ENCODE data around the gene CXADR. TPM values are rescaled to one million over a fixed set of nuclear protein-coding genes. Genes with fewer than 3 reads are reported as not detected.

The CXADR gene
- total RNA-seq: under 1 TPM; 0.02 to 0.62 (median 0.12) TPM
- under 1 TPM; 0.01 to 0.06 (median 0.04) TPM for polyA plus RNA-seq
- long read RNA-seq, donor 1: 0 reads
- long read RNA-seq, donor 2: 0 reads

DNA sequence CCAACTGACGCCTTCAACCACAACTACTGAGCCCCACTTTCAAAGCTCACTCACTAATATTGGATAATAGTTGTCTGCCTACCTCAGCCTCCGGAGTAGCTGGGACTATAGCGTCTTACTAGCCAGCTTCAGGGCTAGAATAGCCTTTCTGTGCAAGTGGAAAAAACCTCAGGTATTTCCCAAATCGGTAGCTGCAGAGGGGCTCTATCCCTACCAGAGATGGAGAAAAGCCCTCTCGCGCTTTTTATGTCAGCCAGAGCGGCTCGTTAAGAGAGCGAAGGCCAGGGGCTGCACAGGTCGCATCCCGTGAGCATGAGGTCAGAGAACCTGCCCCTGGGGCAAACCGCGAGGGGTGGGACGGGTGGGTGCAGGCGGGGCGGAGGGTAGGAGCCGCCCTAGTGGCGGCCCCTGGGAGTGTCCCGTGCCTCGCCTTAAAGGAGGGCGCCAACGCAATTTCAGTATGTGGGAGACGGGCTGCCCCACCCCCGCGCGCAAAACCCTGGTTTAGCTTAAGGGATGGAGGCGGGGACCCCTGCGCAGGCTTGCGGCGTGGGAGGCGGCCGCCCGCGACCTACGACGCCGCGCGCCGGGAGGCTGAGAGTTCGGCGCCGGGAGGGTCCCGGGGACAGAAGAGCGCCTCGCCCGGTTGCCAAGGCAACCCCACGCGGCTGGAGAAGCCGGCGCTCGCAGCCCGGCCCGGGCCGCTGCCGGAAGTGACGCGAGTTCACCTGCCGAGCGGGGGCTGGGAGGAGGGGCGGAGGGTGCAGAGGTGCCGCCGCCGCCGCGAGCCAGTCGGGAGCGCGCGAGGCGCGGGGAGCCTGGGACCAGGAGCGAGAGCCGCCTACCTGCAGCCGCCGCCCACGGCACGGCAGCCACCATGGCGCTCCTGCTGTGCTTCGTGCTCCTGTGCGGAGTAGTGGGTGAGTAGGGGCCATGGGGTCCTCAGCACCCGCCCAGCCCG lies at the start of gene CXADR:
TSS of gene CXADR (plus strand) at position 791 of the 961 bp plus-strand sequence. CDS start at position 878, 87 bp downstream.
- intact Hi-C loops (cut with DNase I): no loop called here
- Histone ChIP-seq H3K27me3 (ENCODE audit: insufficient read depth in 3 of 3, low read length in 2 of 3) (peaks cover 7 to 57% (median 19%) of the 10 kb centered on the region in 3 donors), H3K27ac (no peak within 1 kb of the TSS), H3K4me1 (no peaks in the 10 kb centered on the region), H3K36me3 (ENCODE audit: insufficient read depth in 1 of 2, low read depth in 1 of 2) (no peaks in the 10 kb centered on the region), H3K4me3 (peak within 1 kb of the TSS; percentile 71), H3K9me3 (no peaks in the 10 kb centered on the region)
- ATAC-seq (peak; percentile 34 to 80 (median 58)), DNase-seq (peak in 1 of 2 donors; percentile 42)
- WGBS, 3 donors: 1% methylated on average over 55 to 83 of the region's 83 CpGs
- TF ChIP-seq, protein P1, sequence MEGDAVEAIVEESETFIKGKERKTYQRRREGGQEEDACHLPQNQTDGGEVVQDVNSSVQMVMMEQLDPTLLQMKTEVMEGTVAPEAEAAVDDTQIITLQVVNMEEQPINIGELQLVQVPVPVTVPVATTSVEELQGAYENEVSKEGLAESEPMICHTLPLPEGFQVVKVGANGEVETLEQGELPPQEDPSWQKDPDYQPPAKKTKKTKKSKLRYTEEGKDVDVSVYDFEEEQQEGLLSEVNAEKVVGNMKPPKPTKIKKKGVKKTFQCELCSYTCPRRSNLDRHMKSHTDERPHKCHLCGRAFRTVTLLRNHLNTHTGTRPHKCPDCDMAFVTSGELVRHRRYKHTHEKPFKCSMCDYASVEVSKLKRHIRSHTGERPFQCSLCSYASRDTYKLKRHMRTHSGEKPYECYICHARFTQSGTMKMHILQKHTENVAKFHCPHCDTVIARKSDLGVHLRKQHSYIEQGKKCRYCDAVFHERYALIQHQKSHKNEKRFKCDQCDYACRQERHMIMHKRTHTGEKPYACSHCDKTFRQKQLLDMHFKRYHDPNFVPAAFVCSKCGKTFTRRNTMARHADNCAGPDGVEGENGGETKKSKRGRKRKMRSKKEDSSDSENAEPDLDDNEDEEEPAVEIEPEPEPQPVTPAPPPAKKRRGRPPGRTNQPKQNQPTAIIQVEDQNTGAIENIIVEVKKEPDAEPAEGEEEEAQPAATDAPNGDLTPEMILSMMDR (IDR thresholded peaks at IDR 0.05): peak; percentile 23

- 95 to 98% (median 96%) methylated on average over 1 of the region's 1 CpG for WGBS, 3 donors
- no peak overlapping the region for H3K4me3 ChIP-seq
- H3K4me1 ChIP-seq: no peaks in the 10 kb centered on the region
- ATAC-seq (no peak), DNase-seq (no peak)
- no peaks in the 10 kb centered on the region for H3K27me3 ChIP-seq (ENCODE audit: insufficient read depth in 3 of 3, low read length in 2 of 3)
- intact Hi-C loops (cut with DNase I): no loop called here
- H3K27ac ChIP-seq: no peak overlapping the region
- no peaks in the 10 kb centered on the region for H3K9me3 ChIP-seq
- no peaks in the 10 kb centered on the region for H3K36me3 ChIP-seq (ENCODE audit: insufficient read depth in 1 of 2, low read depth in 1 of 2)
- TF ChIP-seq, protein P1 (IDR thresholded peaks at IDR 0.05): no peak
Observed at GRCh38 chr21:17466166-17466565, 46.7 kb upstream of the CXADR start.

- Histone ChIP-seq H3K4me1 (no peaks in the 10 kb centered on the region), H3K4me3 (no peak overlapping the region), H3K27ac (no peak overlapping the region), H3K27me3 (ENCODE audit: insufficient read depth in 3 of 3, low read length in 2 of 3) (no peaks in the 10 kb centered on the region), H3K9me3 (no peaks in the 10 kb centered on the region), H3K36me3 (ENCODE audit: insufficient read depth in 1 of 2, low read depth in 1 of 2) (no peaks in the 10 kb centered on the region)
- 14 to 22% (median 15%) methylated on average over 4 of the region's 4 CpGs for WGBS, 3 donors
- TF ChIP-seq, protein P1 (IDR thresholded peaks at IDR 0.05): no peak
- DNase-seq (no peak), ATAC-seq (no peak)
- intact Hi-C loops (cut with DNase I): no loop called here
Observed at GRCh38 chr21:17467392-17467791, 45.5 kb upstream of the CXADR start.

- TF ChIP-seq, protein P1 (IDR thresholded peaks at IDR 0.05): no peak
- ATAC-seq: no peak
- WGBS, 3 donors: 29 to 32% (median 32%) methylated on average over 3 of the region's 3 CpGs
Observed at GRCh38 chr21:17467829-17468228, 45.0 kb upstream of the CXADR start.

More at GRCh38 chr21:17467829-17468228, 45.0 kb upstream of the CXADR start:
- H3K27ac ChIP-seq: no peak overlapping the region
- intact Hi-C loops (cut with DNase I): no loop called here
- H3K27me3 ChIP-seq (ENCODE audit: insufficient read depth in 3 of 3, low read length in 2 of 3): no peaks in the 10 kb centered on the region
- H3K4me3 ChIP-seq: no peak overlapping the region
- no peaks in the 10 kb centered on the region for H3K36me3 ChIP-seq (ENCODE audit: insufficient read depth in 1 of 2, low read depth in 1 of 2)
- H3K9me3 ChIP-seq: no peaks in the 10 kb centered on the region
- no peak for DNase-seq
- H3K4me1 ChIP-seq: no peaks in the 10 kb centered on the region
